Chondrocyte (in vitro differentiated cells): ENCODE data around the gene PDLIM7. TPM values are rescaled to one million over a fixed set of nuclear protein-coding genes. Genes with fewer than 3 reads are reported as not detected.

Experiments used
- DNase-seq: peaks from one replicate; pipeline ENCODE4 v3.0.0; 2021; ENCODE audit warnings: mixed read lengths, low spot score
- H3K27ac Mint-ChIP-seq: one replicate; pipeline ENCODE4 v1.8.0; 2021; ENCODE audit warnings: mild to moderate bottlenecking, moderate library complexity, mixed read lengths; ENCODE audit not compliant: unreplicated experiment
- H3K27me3 Mint-ChIP-seq: 2 replicates; pipeline ENCODE4 v1.8.0; 2021; ENCODE audit warnings: low read depth, mixed read lengths
- H3K36me3 Mint-ChIP-seq: 2 replicates; pipeline ENCODE4 v1.8.0; 2021; ENCODE audit warnings: low read depth, mixed read lengths
- H3K4me1 Mint-ChIP-seq: 2 replicates; pipeline ENCODE4 v1.8.0; 2021; ENCODE audit warnings: low read depth, mild to moderate bottlenecking, mixed read lengths
- H3K4me3 Mint-ChIP-seq: one replicate; pipeline ENCODE4 v1.8.0; 2021; ENCODE audit warnings: mild to moderate bottlenecking, moderate library complexity, mixed read lengths; ENCODE audit not compliant: unreplicated experiment
- H3K9me3 Mint-ChIP-seq: 2 replicates; pipeline ENCODE4 v1.8.0; 2021; ENCODE audit warnings: low read depth, mixed read lengths
- total RNA-seq: library from RNA; stranded (reverse); gene quantifications from 3 replicates; pipeline ENCODE4 v1.2.1, GENCODE V29; 2021
- TF ChIP-seq, protein P1 (sequence below): fragments of 200-600 bp; sonication (generic); IDR thresholded peaks from 2 replicates; pipeline ENCODE4 v1.5.0; 2021; ENCODE audit warnings: antibody characterized with exemption, mild to moderate bottlenecking, moderate library complexity

Gene PDLIM7
- total RNA-seq, 1 donor from 2014 or later, result 633 TPM

DNA sequence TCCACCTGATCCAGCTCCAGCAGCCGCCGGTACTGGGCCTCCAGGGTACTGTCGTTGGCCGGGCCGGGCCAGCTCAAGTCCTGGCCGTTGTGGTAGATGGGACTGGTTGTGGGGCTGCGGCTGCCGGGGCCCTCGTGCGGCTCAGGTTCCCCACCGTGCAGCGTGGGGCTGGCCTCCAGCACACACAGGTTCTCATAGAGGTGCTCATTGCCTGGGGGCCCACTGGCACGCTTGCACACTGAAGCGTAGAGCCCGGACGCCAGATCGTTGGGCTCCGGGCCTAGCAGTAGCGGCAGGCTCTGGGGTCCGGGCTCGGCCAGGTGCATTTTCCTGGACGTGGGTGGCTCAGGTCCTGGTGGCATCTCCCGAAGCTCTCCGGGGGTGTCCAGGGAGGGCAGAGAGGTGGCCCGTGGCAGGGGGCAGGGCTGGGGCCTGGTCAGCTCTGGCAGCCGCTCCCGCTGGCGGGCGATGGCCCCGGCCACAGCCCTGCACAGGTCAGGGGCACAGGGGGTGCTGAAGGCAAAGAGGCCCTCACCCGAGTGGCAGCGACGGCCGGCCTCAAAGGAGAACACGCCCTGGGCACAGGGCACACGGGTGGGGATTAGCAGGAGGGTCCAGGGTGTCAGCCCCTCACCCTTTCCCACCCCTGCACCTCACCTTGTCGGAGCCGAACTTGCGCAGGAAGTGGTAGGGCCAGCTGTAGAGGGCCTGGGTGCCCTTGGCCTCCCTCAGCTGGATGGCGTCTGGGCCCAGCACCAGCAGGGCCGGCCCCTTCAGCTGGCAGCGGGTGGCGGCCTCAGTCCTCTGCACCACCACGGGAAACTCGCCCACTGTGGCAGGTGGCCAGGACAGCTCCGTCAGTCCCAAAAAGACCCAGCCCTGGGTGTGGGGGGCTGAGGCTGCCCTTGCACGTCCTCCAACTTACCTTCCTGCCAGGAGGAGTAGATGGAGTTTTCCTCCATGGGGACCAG, 7.0 kb upstream of the PDLIM7 start:
- H3K27ac Mint-ChIP-seq, result no peak overlapping the region
- H3K9me3 Mint-ChIP-seq, result no peaks in the 10 kb centered on the region
- DNase-seq, result no peak
- peaks cover 15% of the 10 kb centered on the region for H3K4me1 Mint-ChIP-seq
- H3K36me3 Mint-ChIP-seq, result peaks cover 6% of the 10 kb centered on the region
- no peak overlapping the region for H3K4me3 Mint-ChIP-seq
- TF ChIP-seq, protein P1, sequence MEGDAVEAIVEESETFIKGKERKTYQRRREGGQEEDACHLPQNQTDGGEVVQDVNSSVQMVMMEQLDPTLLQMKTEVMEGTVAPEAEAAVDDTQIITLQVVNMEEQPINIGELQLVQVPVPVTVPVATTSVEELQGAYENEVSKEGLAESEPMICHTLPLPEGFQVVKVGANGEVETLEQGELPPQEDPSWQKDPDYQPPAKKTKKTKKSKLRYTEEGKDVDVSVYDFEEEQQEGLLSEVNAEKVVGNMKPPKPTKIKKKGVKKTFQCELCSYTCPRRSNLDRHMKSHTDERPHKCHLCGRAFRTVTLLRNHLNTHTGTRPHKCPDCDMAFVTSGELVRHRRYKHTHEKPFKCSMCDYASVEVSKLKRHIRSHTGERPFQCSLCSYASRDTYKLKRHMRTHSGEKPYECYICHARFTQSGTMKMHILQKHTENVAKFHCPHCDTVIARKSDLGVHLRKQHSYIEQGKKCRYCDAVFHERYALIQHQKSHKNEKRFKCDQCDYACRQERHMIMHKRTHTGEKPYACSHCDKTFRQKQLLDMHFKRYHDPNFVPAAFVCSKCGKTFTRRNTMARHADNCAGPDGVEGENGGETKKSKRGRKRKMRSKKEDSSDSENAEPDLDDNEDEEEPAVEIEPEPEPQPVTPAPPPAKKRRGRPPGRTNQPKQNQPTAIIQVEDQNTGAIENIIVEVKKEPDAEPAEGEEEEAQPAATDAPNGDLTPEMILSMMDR, result no peak
- H3K27me3 Mint-ChIP-seq, result no peaks in the 10 kb centered on the region

DNA sequence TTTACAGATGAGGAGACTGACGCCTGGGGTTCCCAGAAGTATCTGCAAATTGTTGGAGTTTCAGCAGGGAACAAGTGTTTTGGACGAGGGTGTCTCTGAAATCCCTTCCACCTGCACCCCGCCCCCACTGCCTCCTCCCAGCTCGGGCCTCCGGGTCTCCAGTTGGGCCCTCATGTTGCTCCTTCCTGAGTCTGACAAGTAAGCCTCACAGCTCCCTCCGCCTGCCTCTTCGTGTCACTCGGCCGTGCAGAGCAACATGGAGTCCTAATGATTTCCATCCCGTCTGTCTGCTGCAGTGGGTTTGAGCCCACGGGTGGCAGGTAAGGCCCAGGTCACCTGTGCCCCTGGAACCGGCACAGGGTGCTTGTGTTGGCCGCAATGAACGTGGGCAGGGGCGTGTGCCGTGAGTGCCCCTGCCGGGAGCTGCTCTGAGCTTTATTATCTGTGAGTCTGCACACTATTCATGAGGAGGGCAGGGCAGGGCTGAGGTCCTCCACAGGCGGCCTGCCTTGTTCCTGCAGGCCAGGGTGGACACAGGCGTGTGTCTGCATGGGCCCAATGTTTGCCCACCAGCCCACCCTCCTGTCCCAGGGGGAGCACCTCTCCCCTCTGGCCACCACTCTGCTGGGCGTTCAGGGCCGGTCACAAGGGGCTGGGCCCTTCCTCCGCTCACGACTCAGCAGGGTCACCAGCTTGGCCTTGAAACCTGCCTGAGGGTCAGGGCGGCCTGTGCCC, 6.1 kb upstream of the PDLIM7 start:
- TF ChIP-seq, protein P1, result no peak
- no peaks in the 10 kb centered on the region for H3K9me3 Mint-ChIP-seq
- no peak overlapping the region for H3K4me3 Mint-ChIP-seq
- no peaks in the 10 kb centered on the region for H3K27me3 Mint-ChIP-seq
- H3K36me3 Mint-ChIP-seq, result peaks cover 6% of the 10 kb centered on the region
- H3K27ac Mint-ChIP-seq, result no peak overlapping the region
- H3K4me1 Mint-ChIP-seq, result peaks cover 23% of the 10 kb centered on the region
- no peak for DNase-seq

DNA sequence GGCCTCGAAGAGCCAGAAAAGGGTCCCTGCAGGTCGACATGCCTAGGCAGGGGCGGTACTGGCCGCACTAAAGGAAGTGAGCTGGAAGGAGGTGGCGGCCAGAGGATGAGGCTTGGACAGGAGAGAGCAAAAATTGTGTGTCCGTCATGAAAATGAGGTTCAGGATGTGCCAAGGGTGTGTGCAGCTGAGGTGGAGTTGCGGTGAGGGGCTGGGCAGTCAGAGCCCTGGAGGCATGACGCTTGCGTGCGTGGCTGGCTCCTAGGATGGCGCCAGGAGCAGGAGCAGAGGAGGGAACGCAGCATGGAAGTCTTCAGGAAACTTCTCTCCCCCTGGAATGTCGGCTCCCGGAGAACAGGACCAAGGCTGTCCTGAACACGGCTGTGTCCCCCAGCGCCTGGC, 5.5 kb upstream of the PDLIM7 start:
- Mint-ChIP-seq H3K27ac (no peak overlapping the region), H3K4me3 (no peak overlapping the region), H3K9me3 (no peaks in the 10 kb centered on the region), H3K4me1 (peaks cover 29% of the 10 kb centered on the region), H3K36me3 (peaks cover 6% of the 10 kb centered on the region), H3K27me3 (no peaks in the 10 kb centered on the region)
- DNase-seq, result no peak
- TF ChIP-seq, protein P1, result no peak

DNA sequence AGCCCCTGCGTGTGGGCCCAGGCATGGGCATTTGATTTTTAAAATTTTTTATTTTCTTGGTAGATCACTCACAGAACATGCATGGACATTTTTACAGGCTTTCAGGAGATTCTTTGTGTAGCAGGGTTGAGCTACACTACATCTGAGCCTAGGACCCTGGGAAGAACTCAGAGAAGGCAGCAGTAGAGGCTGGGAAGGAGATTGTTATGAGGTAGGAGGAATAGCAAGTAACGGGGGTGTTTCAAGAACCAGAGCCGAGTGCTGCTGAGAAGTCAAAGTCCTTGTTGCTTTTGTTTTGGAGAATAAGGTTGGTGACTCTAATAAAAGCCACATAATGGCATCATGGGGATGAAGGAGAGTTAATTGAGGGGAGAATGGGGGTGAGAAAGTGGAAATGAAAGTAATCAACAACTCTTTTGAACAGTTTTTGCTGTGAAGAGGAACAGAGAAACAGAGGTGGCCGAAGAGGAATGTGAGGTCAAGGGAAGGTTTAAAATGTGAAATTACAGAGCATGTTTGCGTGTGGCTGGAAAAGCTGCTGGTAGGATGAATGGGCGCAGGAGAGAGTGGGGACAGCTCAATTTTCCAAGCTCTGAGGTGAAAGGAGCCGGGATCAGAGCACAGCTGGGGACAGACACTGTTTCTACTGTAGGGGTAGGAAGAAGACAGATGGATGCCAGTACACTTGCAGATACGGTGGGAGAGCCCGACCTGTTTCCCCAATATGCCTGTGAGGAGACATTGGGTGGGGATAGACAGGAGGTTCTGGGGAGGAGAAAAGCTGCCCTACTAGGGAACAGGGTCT, 4.7 kb upstream of the PDLIM7 start:
- Mint-ChIP-seq H3K4me1 (peaks cover 31% of the 10 kb centered on the region), H3K27ac (no peak overlapping the region), H3K9me3 (no peaks in the 10 kb centered on the region), H3K4me3 (no peak overlapping the region), H3K36me3 (peaks cover 2% of the 10 kb centered on the region), H3K27me3 (no peaks in the 10 kb centered on the region)
- DNase-seq, result no peak
- TF ChIP-seq, protein P1, result no peak
